ENCODE measurements around the gene FRS2. TPM values are rescaled to one million over a fixed set of nuclear protein-coding genes. Genes with fewer than 3 reads are reported as not detected.

The FRS2 gene
- total RNA-seq, 4 donors from 2014 or later = 36.5 to 60.3 (median 43.8) TPM

GRCh38 chr12:69534389-69534822 is 64.2 kb downstream of the FRS2 start:
- DNase-seq (ENCODE audit: extremely low spot score) = peak; percentile 92
- TF ChIP-seq POLR2A (IDR thresholded peaks at IDR 0.05; ENCODE audit: low read depth) = no peak
- peak; percentile 76 for TF ChIP-seq POLR2AphosphoS5 (IDR thresholded peaks at IDR 0.05)
- Histone ChIP-seq H3K4me1 (peaks cover 10 to 30% (median 26%) of the 10 kb centered on the region in 4 donors), H3K9me3 (no peaks in the 10 kb centered on the region), H3K27me3 (no peaks in the 10 kb centered on the region), H3K36me3 (peaks cover 0 to 7% (median 0%) of the 10 kb centered on the region in 4 donors), H3K4me3 (peak overlapping the region in 3 of 4 donors; percentile 18 to 31 (median 24)), H3K27ac (replicated peaks in 1 of 4) (peak overlapping the region; percentile 63 to 76 (median 68))
- intact Hi-C loops (cut with DNase I) = loop anchor here (10.0 kb wide), 1 partner anchor 60 kb away; the partner anchor contains the start of gene FRS2
- WGBS = 8% methylated on average over 3 of the region's 3 CpGs

DNA sequence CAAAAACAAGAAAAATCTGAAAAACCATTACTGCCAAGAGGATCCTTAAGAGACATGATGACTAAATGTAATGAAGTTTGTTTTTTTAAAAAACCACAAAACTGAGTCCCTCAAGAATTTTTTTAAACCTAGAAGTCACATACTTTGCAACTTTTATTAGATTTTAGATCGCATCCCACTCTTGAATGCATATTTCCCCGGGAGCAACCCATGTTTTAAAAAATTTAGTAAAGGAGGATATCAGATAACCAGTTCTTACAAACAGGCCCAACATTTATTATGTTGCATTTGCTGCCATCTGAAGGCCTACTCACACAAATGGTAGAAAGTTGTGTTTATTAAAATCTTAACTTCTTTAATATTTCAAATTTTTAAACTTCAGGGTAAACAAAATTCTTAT is 70.8 kb downstream of the FRS2 start:
- WGBS = 77% methylated on average over 2 of the region's 2 CpGs
- peaks cover 0 to 7% (median 0%) of the 10 kb centered on the region in 4 donors for H3K9me3 ChIP-seq
- peaks cover 0 to 4% (median 0%) of the 10 kb centered on the region in 4 donors for H3K4me1 ChIP-seq
- no peak for DNase-seq (ENCODE audit: extremely low spot score)
- H3K27ac ChIP-seq (replicated peaks in 1 of 4) = no peak overlapping the region
- H3K36me3 ChIP-seq = no peaks in the 10 kb centered on the region
- intact Hi-C loops (cut with DNase I) = no loop called here
- TF ChIP-seq POLR2A (IDR thresholded peaks at IDR 0.05; ENCODE audit: low read depth) (no peak), CTCF (IDR thresholded peaks at IDR 0.05) (no peak), POLR2AphosphoS5 (IDR thresholded peaks at IDR 0.05) (no peak), EP300 (IDR thresholded peaks at IDR 0.05) (no peak)
- no peaks in the 10 kb centered on the region for H3K27me3 ChIP-seq
- no peak overlapping the region for H3K4me3 ChIP-seq

DNA sequence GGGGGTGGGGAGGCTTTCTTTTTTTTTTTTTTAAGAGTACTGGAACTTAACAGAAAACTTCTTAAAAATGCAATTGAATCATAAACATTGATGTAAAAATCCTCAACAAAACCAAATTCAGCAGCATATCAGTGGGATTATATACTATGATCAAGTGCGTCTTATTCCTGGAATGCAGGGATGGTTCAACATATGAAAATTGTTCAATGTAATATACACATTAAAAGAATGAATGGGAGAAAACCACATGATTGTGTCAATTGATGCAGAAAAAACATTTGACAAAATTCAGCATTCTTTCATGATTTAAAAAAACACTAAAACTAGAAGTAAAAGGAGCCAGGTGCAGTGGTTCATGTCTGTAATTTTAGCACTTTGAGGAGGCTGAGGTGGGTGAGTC is 73.9 kb downstream of the FRS2 start:
- WGBS = 95% methylated on average over 1 of the region's 1 CpG
- DNase-seq (ENCODE audit: extremely low spot score) = no peak
- H3K36me3 ChIP-seq = no peaks in the 10 kb centered on the region
- no peak overlapping the region for H3K4me3 ChIP-seq
- H3K4me1 ChIP-seq = no peaks in the 10 kb centered on the region
- intact Hi-C loops (cut with DNase I) = no loop called here
- H3K9me3 ChIP-seq = peaks cover 0 to 7% (median 0%) of the 10 kb centered on the region in 4 donors
- H3K27me3 ChIP-seq = no peaks in the 10 kb centered on the region
- no peak overlapping the region for H3K27ac ChIP-seq (replicated peaks in 1 of 4)
- TF ChIP-seq POLR2A (IDR thresholded peaks at IDR 0.05; ENCODE audit: low read depth) (no peak), CTCF (IDR thresholded peaks at IDR 0.05) (no peak), EP300 (IDR thresholded peaks at IDR 0.05) (no peak), POLR2AphosphoS5 (IDR thresholded peaks at IDR 0.05) (no peak)

DNA sequence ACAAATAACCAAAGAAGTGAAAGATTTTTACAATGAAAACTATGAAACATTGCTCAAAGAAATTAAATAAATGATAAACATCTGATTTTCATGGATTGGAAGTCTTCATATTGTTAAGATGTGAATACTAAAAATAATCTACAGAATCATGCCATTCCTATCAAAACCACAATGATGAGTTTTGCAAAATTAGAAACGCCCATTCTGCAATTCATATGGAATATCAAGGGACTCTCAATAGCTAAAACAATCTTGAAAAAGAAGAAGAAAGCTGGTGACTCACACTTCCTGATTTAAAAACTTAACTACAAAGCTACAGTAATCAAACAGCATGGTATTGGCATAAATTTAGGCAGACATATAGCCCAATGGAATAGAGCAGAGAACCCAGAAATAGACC is 74.9 kb downstream of the FRS2 start:
- intact Hi-C loops (cut with DNase I) = no loop called here
- Histone ChIP-seq H3K9me3 (peaks cover 0 to 7% (median 0%) of the 10 kb centered on the region in 4 donors), H3K27ac (replicated peaks in 1 of 4) (no peak overlapping the region), H3K36me3 (no peaks in the 10 kb centered on the region), H3K27me3 (no peaks in the 10 kb centered on the region), H3K4me1 (no peaks in the 10 kb centered on the region), H3K4me3 (no peak overlapping the region)
- no peak for DNase-seq (ENCODE audit: extremely low spot score)
- no peak for TF ChIP-seq CTCF (IDR thresholded peaks at IDR 0.05)
- no peak for TF ChIP-seq EP300 (IDR thresholded peaks at IDR 0.05)
- no peak for TF ChIP-seq POLR2A (IDR thresholded peaks at IDR 0.05; ENCODE audit: low read depth)
- no peak for TF ChIP-seq POLR2AphosphoS5 (IDR thresholded peaks at IDR 0.05)
- 89% methylated on average over 1 of the region's 1 CpG for WGBS

DNA sequence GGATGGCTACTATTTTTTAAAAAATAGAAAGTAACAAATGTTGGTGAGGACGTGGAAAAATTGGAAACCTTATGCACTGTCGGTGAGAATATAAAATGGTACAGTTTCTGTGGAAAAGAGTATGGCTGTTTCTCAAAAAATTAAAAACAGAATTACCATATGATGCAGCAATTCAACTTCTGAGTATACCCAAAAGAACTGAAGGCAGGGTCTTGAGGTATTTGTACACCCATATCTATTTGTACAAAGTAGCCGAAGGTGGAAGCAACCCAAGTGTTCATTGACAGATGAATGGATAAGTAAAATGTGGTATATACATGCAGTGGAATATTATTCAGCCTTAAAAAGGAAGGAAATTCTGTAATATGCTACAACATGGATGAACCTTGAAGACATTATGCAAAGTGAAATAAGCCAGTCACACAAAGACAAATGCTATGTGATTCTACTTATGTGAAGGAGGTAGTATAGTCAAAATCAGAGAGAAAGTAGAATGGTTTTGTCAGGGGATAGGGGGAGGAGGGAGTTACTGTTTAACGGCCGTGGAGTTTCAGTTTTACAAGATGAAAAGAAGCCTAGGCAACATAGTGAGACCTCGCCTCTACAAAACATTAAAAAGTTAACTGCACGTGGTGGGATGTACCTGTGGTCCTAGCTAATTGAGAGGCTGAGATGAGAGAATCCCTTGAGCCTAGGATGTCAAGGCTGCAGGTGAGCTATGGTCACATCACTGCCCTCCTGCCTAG is 76.7 kb downstream of the FRS2 start:
- intact Hi-C loops (cut with DNase I) = no loop called here
- no peak for DNase-seq (ENCODE audit: extremely low spot score)
- no peaks in the 10 kb centered on the region for H3K4me1 ChIP-seq
- no peaks in the 10 kb centered on the region for H3K27me3 ChIP-seq
- H3K4me3 ChIP-seq = no peak overlapping the region
- peaks cover 0 to 7% (median 0%) of the 10 kb centered on the region in 4 donors for H3K9me3 ChIP-seq
- H3K27ac ChIP-seq (replicated peaks in 1 of 4) = no peak overlapping the region
- TF ChIP-seq POLR2AphosphoS5 (IDR thresholded peaks at IDR 0.05) (no peak), CTCF (IDR thresholded peaks at IDR 0.05) (no peak), POLR2A (IDR thresholded peaks at IDR 0.05; ENCODE audit: low read depth) (no peak), EP300 (IDR thresholded peaks at IDR 0.05) (no peak)
- 95% methylated on average over 7 of the region's 7 CpGs for WGBS
- no peaks in the 10 kb centered on the region for H3K36me3 ChIP-seq
